Esophagus squamous epithelium (tissue), 4 donors: ENCODE results near the gene ITSN2.

Experiments
- CTCF ChIP-seq, 6 experiments: fragments of 450-650 bp in 4 of 6; fragments of 200-600 bp in 2 of 6; sonication (generic) in 2 of 6; IDR thresholded peaks; one replicate each; pipeline ENCODE4 v1.5.1; 2016 to 2019; ENCODE audit warnings: antibody characterized with exemption in 6 of 6, mild to moderate bottlenecking in 4 of 6, moderate library complexity in 4 of 6
- POLR2A ChIP-seq, 4 donors: fragments of 450-650 bp; IDR thresholded peaks; one replicate each; pipeline ENCODE4 v1.6.1; 2017; ENCODE audit warnings: antibody characterized with exemption in 4 of 4, mild to moderate bottlenecking in 4 of 4, moderate library complexity in 3 of 4

DNA sequence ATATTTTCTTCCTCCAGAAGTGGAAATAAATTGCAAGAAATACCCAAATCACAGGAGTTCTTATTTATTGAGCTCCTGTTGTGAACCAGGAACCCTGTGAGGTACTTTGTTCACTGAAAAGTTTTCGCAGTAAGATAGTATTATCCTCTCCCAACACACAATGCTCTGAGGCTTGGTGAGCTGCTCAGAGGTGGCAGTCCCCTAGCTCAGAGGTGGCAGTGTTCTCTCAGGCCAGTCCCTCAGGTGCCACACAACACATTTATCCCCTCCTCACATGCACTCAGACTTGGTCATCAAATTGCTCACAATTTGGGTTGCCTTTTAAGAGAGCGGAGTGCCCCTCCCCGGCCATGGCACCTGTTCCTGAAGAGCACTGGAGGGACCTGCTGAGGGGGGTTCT lies 159.5 kb downstream of the ITSN2 start:
- TF ChIP-seq CTCF (IDR thresholded peaks at IDR 0.05) (no peak), POLR2A (IDR thresholded peaks at IDR 0.05) (no peak)
